ENCODE data around the gene ANAPC2.

DNA sequence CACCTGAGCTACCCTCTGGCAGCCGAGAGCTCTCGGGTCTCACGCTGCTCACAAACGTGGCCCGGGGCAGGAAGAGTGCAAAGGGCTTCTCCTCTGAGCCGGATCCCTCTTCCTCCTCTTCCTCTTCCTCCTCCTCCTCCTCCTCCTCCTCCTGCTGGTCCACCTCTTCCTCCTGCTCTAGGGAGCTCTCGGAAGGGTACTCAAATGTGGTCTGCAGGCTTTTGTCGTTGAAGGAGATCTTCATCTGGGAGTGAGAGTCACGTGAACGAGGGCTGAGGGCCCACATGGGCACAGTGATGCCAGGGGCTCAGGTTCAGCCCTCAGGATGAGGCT, 4.1 kb upstream of the ANAPC2 start:
- no peak for TF ChIP-seq CTCF (IDR thresholded peaks at IDR 0.05)
- no peak for TF ChIP-seq ZFX (IDR thresholded peaks at IDR 0.05; ENCODE audit: borderline replicate concordance)

All from 22Rv1 (cell line).